Measurements from ENCODE around the gene UBE2E2. TPM values are rescaled to one million over a fixed set of nuclear protein-coding genes. Genes with fewer than 3 reads are reported as not detected.

UBE2E2 gene
- total RNA-seq, 1 donor from 2014 or later = 45.9 TPM

- intact Hi-C loops (cut with DNase I) = no loop called here
- ATAC-seq (no peak), DNase-seq (no peak)
- H3K27me3 ChIP-seq = no peaks in the 10 kb centered on the region
- H3K36me3 ChIP-seq = no peaks in the 10 kb centered on the region
- no peak overlapping the region for H3K27ac ChIP-seq
- no peaks in the 10 kb centered on the region for H3K9me3 ChIP-seq
- no peak for TF ChIP-seq CTCF (IDR thresholded peaks at IDR 0.05)
- no peak overlapping the region for H3K4me3 ChIP-seq
- H3K4me1 ChIP-seq = no peaks in the 10 kb centered on the region
Observed at GRCh38 chr3:23501201-23501802, 298.2 kb downstream of the UBE2E2 start.

DNA sequence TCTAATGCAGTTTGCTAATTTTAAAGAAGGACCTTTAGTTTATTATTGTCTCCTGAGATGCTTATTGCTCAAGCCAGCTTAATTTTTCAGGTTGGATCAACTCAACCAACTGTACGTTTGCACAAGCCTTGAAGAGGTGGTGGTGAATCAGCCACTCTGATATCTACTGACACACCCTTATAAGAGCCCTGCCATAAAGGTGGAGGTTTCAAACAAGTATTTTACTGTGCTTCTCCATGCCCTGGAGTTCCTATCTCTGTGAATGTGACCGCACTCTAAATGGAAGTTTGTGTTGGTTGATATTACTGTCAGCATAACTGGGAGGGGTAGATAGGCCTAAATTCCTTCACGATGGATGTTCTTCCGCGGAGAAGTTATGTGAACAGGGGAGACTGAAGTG is 305.3 kb downstream of the UBE2E2 start:
- H3K27ac ChIP-seq = no peak overlapping the region

GRCh38 chr3:23518441-23518840 is 315.3 kb downstream of the UBE2E2 start:
- TF ChIP-seq CTCF (IDR thresholded peaks at IDR 0.05) = no peak
- Histone ChIP-seq H3K27ac (no peak overlapping the region), H3K4me1 (peaks cover 5% of the 10 kb centered on the region), H3K4me3 (no peak overlapping the region), H3K36me3 (no peaks in the 10 kb centered on the region), H3K27me3 (no peaks in the 10 kb centered on the region), H3K9me3 (no peaks in the 10 kb centered on the region)
- DNase-seq (no peak), ATAC-seq (no peak)
- intact Hi-C loops (cut with DNase I) = no loop called here

More for the DNA sequence above, 305.3 kb downstream of the UBE2E2 start:
- Histone ChIP-seq H3K27me3 (no peaks in the 10 kb centered on the region), H3K9me3 (no peaks in the 10 kb centered on the region), H3K4me1 (no peaks in the 10 kb centered on the region), H3K4me3 (no peak overlapping the region), H3K36me3 (no peaks in the 10 kb centered on the region)
- DNase-seq (no peak), ATAC-seq (no peak)
- TF ChIP-seq CTCF (IDR thresholded peaks at IDR 0.05) = no peak
- intact Hi-C loops (cut with DNase I) = no loop called here

GRCh38 chr3:23519314-23520208 is 316.4 kb downstream of the UBE2E2 start:
- H3K27ac ChIP-seq = no peak overlapping the region
- no peaks in the 10 kb centered on the region for H3K36me3 ChIP-seq
- no peak for TF ChIP-seq CTCF (IDR thresholded peaks at IDR 0.05)
- H3K9me3 ChIP-seq = no peaks in the 10 kb centered on the region
- no peaks in the 10 kb centered on the region for H3K27me3 ChIP-seq
- H3K4me3 ChIP-seq = no peak overlapping the region
- intact Hi-C loops (cut with DNase I) = no loop called here
- ATAC-seq = no peak
- peaks cover 5% of the 10 kb centered on the region for H3K4me1 ChIP-seq
- no peak for DNase-seq

- ATAC-seq (no peak), DNase-seq (no peak)
- no peaks in the 10 kb centered on the region for H3K9me3 ChIP-seq
- H3K27ac ChIP-seq = no peak overlapping the region
- no peaks in the 10 kb centered on the region for H3K36me3 ChIP-seq
- H3K4me1 ChIP-seq = no peaks in the 10 kb centered on the region
- intact Hi-C loops (cut with DNase I) = no loop called here
- TF ChIP-seq CTCF (IDR thresholded peaks at IDR 0.05) = no peak
- H3K27me3 ChIP-seq = no peaks in the 10 kb centered on the region
- no peak overlapping the region for H3K4me3 ChIP-seq
Observed at GRCh38 chr3:23527326-23527725, 324.2 kb downstream of the UBE2E2 start.

Data from upper lobe of right lung (tissue), 1 donor.